NCI-H2029 treated with DMSO at 0.1 percent for 48 hours (cell line): Measurements from ENCODE around the gene ANKS6.

Experiments
- DNase-seq: peaks from one replicate; lab custom pipeline; 2025; lab: John Stamatoyannopoulos, UW

The ANKS6 gene

DNA sequence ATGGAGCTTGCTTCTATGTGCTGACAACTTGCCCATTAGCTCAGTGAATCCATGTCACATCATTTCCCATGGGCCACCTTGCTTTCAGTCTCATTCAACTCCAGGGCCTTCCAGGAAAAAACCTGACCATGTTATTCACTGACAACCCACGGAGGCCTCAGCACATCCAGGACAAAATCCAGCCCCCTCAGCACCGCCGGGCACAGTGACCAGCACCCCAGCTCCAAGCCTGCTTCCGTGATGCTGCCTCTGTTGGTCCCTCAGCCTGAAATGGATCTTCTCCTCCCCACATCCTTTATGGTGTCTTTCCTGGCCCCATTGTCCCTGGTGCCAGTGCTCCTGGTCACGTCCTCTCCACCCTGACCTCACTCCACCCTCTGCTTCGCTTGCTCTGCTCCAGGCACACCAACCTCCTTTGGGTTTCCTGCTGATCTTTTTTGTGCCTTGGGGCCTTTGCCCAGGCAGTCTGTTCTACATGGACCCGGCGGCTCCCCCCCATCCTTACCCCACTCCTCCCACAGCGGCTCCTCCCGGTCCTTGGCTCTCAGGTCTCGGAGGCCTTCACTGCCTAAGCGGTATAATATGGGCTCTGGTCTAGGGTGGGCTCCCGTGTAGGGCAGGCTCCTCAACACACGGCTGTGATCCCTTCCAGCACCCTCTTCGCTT lies 25.0 kb downstream of the ANKS6 start:
- no peak for DNase-seq

DNA sequence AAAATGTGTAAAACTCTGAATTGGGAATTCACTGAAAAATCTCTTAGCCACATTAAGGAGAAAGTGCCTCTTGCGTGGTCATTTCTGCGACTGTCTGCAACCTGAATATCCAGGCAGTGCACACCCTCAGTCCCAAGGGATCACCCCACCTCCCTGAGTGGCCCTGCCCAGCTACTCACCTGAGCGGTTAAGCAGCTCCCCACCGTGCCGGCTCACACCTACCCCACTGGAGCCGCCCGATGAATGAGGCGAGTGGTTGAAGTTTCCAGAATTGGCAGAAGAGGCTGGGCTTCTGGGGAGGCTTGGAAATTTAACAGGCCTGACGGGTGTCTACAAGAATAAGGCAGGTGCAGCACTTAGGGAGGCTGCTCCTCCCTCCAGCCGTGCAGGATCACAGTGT lies 25.6 kb downstream of the ANKS6 start:
- DNase-seq: no peak

DNA sequence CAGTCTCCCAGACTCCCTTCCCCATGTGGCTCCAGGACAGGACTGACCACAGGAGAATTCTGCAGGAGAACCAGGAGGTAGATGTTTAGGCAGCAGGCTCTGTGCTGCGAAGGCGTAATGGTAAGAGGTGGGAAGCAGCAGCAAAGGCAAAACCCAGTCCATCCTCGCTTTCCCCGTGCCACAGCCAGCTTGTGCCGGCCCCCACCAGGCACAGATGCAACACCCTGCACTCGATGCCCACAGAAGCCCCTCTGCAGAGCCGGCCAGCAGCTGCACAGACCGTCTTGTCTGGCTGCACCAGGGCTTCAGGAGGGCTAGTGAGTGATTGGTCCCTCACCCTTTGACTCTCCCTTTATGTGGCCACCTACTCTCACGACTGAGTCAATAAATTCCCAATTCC lies 28.0 kb downstream of the ANKS6 start:
- DNase-seq: no peak

DNA sequence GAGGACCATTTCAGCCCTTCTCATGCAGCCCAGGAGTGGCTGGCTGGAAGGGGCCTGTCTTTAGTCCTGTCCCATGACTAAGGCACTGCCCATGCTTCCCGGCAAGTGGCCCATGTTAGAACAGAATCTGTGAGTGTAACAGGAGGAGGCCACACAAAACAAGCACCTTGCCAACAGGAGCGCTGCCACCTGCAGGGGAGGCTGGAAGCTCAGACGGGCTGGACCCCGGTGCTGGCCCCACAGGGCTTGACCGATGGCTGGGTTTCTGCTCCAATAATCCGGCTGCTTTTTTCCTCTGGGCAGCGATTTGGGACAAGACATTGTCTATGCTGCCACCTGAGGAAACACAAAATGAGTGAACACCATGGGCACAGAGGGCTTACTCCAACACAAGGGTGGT lies 28.4 kb downstream of the ANKS6 start:
- DNase-seq: no peak

DNA sequence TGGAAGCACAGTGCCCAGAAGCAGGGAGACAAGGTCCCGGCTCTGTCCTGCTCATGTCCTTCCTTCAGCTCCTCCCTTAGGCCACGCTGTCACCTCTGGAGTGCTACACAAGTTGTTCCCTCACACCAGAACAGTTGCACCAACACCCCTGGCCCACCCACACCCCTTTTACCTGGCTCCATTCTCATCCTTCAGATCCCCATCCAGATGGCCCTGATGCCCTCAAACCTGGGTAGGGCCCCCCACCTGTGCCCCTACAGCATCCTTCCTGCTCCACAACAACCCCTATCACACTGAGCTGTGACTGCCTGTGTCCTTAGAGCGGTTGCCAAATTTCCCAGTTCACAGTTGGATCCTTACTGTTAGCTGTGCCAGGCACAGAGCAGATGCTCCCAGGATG lies 29.2 kb downstream of the ANKS6 start:
- DNase-seq: no peak

- DNase-seq: no peak
Measured at GRCh38 chr9:98766586-98766985, 29.8 kb downstream of the ANKS6 start.

DNA sequence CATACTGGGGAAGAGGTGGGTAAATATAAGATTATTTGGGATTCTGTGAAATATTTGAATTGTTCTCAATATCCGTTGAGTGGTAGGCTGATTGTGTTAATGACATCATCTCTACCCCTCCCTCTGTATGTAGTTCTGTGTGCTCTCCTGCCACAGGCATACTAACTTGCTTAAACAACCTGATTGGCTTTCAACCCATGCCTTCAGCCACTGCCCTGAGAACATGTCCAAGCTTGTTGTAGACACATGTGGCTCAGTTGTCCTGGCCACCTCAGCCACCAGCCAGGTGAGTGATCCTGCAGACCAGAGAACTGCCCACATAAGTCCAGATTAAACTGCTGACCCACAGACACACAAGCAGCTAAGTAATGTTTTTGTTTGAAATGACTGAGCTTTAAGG lies 31.1 kb downstream of the ANKS6 start:
- no peak for DNase-seq

DNA sequence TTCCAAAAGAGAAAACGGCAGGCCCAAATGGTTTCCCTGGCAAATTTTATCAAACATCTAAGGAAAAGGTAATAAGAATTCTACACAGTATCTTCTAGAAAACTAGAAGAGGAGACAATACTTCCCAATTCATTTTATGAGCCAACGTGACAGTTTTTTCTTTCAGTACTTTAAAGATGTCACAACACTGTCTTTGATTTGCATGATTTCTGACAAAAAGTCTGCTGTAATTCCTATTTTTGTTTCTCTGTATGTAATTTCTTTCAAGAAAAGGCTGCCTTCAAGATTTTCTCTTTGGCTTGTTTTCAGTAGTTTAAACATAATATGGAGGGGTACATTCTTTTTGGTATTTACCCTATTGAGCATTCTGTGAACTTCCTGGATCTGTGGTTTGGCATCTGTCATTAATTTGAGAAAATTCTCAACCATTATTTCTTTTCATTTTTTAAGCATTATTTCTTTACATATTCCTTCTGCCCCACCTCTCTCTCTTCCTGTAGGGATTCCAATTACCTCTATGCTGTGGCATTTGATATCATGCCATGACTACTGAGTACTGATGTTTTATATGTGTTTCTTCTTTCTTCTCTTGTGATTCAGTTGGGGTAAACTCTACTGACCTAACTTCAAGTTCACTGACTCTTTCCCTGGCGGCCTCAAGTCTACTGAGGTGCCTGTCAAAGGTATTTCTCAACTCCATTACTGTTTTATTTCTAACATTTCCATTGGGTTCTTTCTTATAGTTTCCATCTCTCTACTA lies 32.2 kb downstream of the ANKS6 start:
- DNase-seq: no peak

DNA sequence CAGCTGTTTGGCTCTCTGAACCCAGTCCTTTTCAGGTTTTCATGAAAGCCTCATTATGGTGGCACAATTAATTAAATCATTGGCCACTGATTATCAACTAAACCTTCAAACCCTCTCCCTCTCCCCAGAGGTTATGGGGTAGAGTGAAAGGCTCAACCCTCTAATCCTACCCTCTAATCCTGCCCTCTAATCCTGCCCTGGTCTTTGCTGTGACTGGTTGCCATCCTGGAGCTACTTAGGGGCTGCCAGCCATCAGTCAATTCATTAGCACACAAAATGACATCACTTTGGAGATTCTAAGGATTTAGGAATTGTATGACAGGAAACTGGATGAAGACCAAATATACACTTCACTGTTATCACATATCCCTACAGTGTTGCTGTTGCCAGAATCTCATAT lies 36.1 kb downstream of the ANKS6 start:
- DNase-seq: no peak

GRCh38 chr9:98755006-98755618 lies 41.2 kb downstream of the ANKS6 start:
- DNase-seq: no peak

GRCh38 chr9:98751210-98751609 lies 45.1 kb downstream of the ANKS6 start:
- no peak for DNase-seq

DNA sequence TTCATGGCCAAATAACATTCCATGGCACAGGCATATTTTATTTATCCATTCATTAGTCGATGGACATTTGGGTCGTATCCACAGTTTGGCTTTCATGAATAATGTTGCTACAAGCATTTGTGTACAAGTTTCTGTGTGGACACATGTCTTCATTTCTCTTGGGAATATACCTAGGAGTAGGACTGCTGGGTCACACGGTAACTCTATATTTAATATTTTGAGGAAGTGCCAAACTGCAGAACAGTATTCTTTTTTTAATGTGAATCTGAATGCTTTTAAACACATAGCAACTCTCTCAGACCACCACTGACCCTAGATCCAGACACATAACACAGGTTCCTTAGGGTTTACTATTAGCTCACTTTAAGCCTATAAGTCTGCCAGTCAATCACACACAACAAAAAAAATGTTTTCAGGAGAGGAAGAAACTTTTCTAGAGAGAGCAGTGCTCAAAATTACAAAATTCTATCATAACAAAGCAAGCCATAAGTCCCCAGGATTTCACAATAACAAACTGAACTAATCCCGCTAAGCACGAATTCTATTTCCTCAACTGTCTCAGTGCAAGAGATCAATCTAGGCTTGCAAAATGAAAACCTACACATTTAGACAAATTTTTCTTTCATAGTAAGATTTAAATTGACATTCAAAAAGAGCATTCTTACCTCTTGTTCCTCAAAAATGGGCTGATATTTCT lies 45.8 kb downstream of the ANKS6 start:
- no peak for DNase-seq

- DNase-seq: no peak
Measured at GRCh38 chr9:98747476-98747875, 48.9 kb downstream of the ANKS6 start.

- DNase-seq: no peak
Measured at GRCh38 chr9:98745470-98745869, 50.9 kb downstream of the ANKS6 start.

DNA sequence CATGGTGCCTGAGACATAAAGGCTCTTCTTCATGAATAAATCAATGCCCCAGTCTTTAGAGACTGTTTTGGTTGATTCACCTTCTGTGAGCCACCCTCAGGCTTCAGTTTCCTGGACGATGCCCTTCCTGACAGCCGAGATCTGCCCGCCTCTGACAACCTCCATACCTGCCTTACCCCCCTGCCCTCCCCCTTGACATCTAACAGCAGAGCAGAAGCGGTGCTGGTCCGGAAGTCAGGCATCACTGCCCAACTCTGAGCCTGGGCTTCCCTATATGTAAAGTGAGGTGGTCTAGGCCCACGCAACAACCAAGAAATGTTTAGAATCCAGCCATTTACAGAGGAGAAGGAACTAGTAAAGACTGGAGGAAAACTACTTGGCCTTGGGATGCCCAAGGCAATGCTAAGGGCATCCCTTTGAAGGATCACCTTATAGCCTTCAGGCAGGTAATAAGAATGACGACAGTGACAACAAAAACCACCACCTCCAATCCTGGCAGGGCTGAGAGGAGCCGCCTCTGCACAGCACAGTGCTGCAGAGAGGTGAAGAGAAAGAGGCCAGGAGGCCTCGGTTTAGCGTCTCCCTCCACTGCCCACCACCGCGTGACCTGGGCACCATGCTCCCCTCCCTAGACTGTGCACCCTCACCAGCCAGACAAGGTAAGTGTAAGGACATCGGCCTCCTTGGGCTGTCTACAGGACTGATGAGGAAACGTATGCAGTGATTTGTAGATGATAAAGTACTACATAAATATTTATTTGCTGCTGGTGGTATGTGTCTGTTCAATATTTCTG lies 52.3 kb downstream of the ANKS6 start:
- no peak for DNase-seq

DNA sequence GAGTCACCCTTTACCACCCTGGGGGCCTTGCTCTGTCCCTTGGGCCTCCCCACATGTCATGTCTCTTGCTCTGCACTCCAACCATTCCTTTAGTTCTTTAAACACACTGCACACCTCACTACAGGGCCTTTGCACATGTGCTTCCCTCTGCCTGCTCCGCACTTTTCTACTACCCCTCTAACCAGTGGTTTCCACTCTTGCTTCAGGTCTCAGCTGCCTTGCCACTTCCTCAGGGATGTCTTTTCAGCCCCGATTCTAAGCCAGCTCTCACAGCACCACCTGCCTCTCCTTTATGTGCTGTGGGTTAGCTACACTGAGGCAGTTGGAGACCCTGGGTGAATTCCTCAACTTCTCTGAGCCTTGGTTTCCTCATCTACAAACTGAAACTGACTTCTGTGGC lies 53.0 kb downstream of the ANKS6 start:
- DNase-seq: no peak

GRCh38 chr9:98742325-98743280 lies 53.8 kb downstream of the ANKS6 start:
- no peak for DNase-seq

- DNase-seq: no peak
Measured at GRCh38 chr9:98740226-98740881, 56.0 kb downstream of the ANKS6 start.

- no peak for DNase-seq
Measured at GRCh38 chr9:98738741-98739140, 57.6 kb downstream of the ANKS6 start.

DNA sequence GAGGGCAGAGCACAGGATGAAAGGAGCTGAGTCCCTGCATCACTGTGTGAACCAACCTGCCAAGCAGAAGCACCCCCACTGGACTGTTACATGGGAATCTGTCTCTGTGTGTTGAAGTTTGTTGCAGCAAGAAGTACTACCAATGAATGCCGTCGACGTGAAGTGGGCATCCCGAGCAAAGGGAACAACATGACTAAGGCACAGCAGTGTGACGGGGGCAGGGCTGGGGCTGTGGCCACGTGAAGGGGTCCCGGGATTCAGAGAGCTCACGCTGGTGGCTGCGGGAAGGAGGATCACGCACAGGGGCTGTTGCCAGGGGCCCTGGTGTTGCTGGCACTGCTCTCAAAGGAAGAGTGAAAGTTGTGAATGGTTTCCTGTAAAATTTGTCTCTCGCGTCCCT lies 60.1 kb downstream of the ANKS6 start:
- no peak for DNase-seq
